ENCODE results near the gene TUBA4B. TPM values are rescaled to one million over a fixed set of nuclear protein-coding genes. Genes with fewer than 3 reads are reported as not detected.
"Not testable (repeated sequence)": the region's sequence is repeated elsewhere in the genome, so short reads cannot be mapped to it uniquely, and the experiment has no call there.

TUBA4B gene
- total and polyA plus RNA-seq, 5 donors from 2014 or later = not detected

DNA sequence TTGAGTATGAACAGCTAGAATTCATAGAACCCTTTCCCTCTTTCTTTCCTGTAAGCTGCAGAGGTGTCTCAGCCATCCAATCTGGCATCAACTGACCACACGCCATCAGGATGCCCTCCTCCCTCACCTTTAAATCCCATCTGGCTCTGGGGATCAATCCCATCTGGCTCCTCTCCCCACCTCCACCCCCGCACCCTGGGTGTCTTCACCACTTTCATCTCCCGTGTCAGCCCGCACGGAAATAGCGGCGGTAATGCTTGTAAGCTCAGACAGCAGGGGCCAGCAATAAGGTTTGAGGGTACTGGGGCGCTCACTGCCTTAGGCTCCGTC lies 508 bp upstream of the TUBA4B start:
- H3K4me1 Mint-ChIP-seq = peaks cover 17 to 65% (median 48%) of the 10 kb centered on the region in 4 donors
- H3K9me3 ChIP-seq (ENCODE audit: control insufficient read depth in 2 of 2, low read length in 2 of 2) = no peaks in the 10 kb centered on the region
- peaks cover 0 to 2% (median 0%) of the 10 kb centered on the region in 7 donors for H3K9me3 Mint-ChIP-seq
- H3K27ac ChIP-seq (ENCODE audit: insufficient read depth, low read length, poor library complexity, severe bottlenecking) = peak overlapping the region; percentile 93
- peaks cover 37% of the 10 kb centered on the region for H3K36me3 Mint-ChIP-seq
- H3K4me1 ChIP-seq (ENCODE audit: control insufficient read depth, insufficient read depth, low read length, poor library complexity, severe bottlenecking) = peaks cover 57% of the 10 kb centered on the region
- H3K4me3 ChIP-seq (ENCODE audit: low read depth, low read length) = peak overlapping the region; percentile 92
- peaks cover 10% of the 10 kb centered on the region for H3K27me3 Mint-ChIP-seq
- peak overlapping the region; percentile 96 to 100 (median 98) for H3K4me3 Mint-ChIP-seq
- H3K27ac Mint-ChIP-seq = peak overlapping the region; percentile 87 to 98 (median 97)
- H3K27me3 ChIP-seq (ENCODE audit: control insufficient read depth, insufficient read depth, low read length) = no peaks in the 10 kb centered on the region
- ATAC-seq (ENCODE audit: low read depth in 2 of 2) = no peak
- H3K36me3 ChIP-seq (ENCODE audit: control insufficient read depth, insufficient read depth, low read length) = peaks cover 32% of the 10 kb centered on the region
- no peak for DNase-seq

DNA sequence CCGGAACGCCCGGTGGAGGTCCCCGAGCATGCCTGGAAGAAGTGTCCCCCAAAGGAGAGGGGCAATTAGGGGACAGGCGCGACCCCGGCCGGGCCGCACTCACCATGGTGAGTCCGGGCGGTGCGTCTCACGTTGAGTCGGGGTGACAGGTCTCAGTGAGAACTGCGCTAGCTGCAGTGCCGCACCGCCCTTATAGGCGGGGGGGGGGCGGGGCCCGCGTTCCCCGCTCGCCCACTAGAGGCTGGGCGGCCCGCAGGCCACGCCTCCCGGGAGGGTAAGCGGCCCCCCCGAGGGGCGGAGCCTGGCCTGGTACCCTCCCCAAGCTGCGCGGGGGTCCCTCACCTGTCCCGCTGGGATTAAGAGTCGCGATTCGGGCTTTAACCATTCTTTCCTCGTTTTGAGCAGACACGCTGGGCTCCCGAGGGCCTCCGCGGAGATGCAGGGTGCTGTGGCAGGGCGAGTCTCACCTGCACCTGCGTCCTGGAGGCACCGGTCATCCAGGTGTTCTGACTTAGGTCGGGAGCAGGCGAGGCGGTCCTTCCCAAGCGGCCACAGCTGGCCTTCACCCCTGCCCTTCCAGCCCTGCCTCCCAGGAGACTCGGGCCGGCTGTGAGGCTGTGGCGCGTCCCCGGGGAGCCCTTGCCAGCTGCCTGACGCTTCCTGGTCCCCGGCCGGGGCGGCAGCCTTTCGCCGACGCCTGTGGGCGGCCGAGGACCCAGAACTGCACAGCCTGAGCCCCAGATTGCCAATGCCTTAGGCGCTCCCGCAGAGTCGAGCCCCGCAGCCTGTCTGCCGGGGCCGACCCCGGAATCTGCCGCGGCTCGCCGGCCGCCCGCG lies 928 bp downstream of the TUBA4B start, which contains the start of gene TUBA4A:
TSS of gene TUBA4A (minus strand) at position 166 of the 837 bp plus-strand sequence. CDS start at position 106, 60 bp downstream.
- Histone ChIP-seq H3K4me1 (ENCODE audit: control insufficient read depth, insufficient read depth, low read length, poor library complexity, severe bottlenecking) (peaks cover 42% of the 10 kb centered on the region), H3K36me3 (ENCODE audit: control insufficient read depth, insufficient read depth, low read length) (peaks cover 30% of the 10 kb centered on the region), H3K27ac (ENCODE audit: insufficient read depth, low read length, poor library complexity, severe bottlenecking) (peak within 1 kb of the TSS; percentile 93), H3K4me3 (ENCODE audit: low read depth, low read length) (peak within 1 kb of the TSS; percentile 94), H3K27me3 (ENCODE audit: control insufficient read depth, insufficient read depth, low read length) (no peaks in the 10 kb centered on the region), H3K9me3 (ENCODE audit: control insufficient read depth in 2 of 2, low read length in 2 of 2) (no peaks in the 10 kb centered on the region)
- H3K27ac Mint-ChIP-seq = peak within 1 kb of the TSS; percentile 87 to 98 (median 97)
- H3K4me3 Mint-ChIP-seq = peak within 1 kb of the TSS; percentile 96 to 100 (median 98)
- DNase-seq (peak; percentile 91 to 92 (median 91)), ATAC-seq (ENCODE audit: low read depth in 2 of 2) (peak; percentile 82 to 85)
- H3K4me1 Mint-ChIP-seq = peaks cover 11 to 51% (median 38%) of the 10 kb centered on the region in 4 donors
- H3K9me3 Mint-ChIP-seq = peaks cover 0 to 2% (median 0%) of the 10 kb centered on the region in 7 donors
- H3K36me3 Mint-ChIP-seq = peaks cover 27% of the 10 kb centered on the region
- H3K27me3 Mint-ChIP-seq = peaks cover 10% of the 10 kb centered on the region

DNA sequence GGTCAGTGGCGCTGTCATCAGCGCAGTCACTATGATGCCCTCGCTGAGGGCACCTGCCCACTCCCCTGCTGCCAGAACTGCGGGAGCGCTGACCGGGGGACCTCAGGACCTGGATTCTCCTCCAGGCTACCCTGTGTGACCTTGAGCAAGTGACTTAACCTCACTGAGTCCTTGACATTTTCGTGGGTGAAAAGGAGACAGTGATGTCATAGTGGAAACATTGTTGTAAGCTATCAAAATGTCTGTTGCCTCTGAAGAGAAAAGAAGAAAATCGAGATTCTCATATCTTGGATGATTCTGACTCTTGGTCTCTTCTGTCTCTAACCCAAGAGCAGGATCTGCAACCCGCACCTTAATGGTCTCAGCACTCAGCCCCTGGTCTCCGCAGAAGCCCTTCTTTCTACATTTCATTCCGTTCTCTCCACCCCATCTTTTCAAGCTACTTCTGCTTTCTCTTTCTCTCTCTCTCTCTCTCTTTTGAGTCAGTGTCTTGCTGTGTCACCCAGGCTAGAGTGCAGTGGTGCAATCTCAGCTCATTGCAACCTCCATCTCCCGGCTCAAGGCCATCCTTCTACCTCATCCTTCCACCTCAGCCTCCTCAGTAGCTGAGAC lies 1.7 kb downstream of the TUBA4B start:
- Histone ChIP-seq H3K4me3 (ENCODE audit: low read depth, low read length) (peak overlapping the region; percentile 94), H3K27ac (ENCODE audit: insufficient read depth, low read length, poor library complexity, severe bottlenecking) (peak overlapping the region; percentile 93), H3K36me3 (ENCODE audit: control insufficient read depth, insufficient read depth, low read length) (peaks cover 23% of the 10 kb centered on the region), H3K27me3 (ENCODE audit: control insufficient read depth, insufficient read depth, low read length) (no peaks in the 10 kb centered on the region), H3K9me3 (ENCODE audit: control insufficient read depth in 2 of 2, low read length in 2 of 2) (no peaks in the 10 kb centered on the region), H3K4me1 (ENCODE audit: control insufficient read depth, insufficient read depth, low read length, poor library complexity, severe bottlenecking) (peaks cover 35% of the 10 kb centered on the region)
- DNase-seq (peak in 2 of 3 donors; percentile 69 to 74), ATAC-seq (ENCODE audit: low read depth in 2 of 2) (peak; percentile 23 to 25)
- peak overlapping the region; percentile 96 to 100 (median 98) for H3K4me3 Mint-ChIP-seq
- peaks cover 10% of the 10 kb centered on the region for H3K27me3 Mint-ChIP-seq
- H3K4me1 Mint-ChIP-seq = peaks cover 4 to 44% (median 33%) of the 10 kb centered on the region in 4 donors
- peaks cover 0 to 2% (median 0%) of the 10 kb centered on the region in 7 donors for H3K9me3 Mint-ChIP-seq
- H3K36me3 Mint-ChIP-seq = peaks cover 20% of the 10 kb centered on the region
- H3K27ac Mint-ChIP-seq = peak overlapping the region; percentile 58 to 98 (median 97)

DNA sequence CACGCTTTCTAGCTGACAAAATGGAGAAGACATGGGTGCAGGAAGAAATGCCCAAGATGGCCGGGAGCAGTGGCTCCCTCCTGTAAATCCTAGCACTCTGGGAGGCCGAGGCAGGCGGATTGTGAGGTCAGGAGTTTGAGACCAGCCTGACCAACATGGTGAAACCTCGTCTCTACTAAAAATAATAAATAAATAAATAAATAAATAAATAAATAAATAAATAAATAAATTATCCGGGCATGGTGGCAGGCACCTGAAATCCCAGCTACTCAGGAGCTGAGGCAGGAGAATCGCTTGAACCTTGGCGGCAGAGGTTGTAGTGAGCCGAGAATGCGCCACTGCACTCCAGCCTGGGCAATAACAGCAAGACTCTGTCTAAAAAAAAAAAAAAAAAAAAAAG lies 5.9 kb downstream of the TUBA4B start:
- H3K36me3 Mint-ChIP-seq; H3K27ac ChIP-seq (ENCODE audit: insufficient read depth, low read length, poor library complexity, severe bottlenecking); H3K36me3 ChIP-seq (ENCODE audit: control insufficient read depth, insufficient read depth, low read length); DNase-seq; H3K9me3 ChIP-seq (ENCODE audit: control insufficient read depth in 2 of 2, low read length in 2 of 2); H3K9me3 Mint-ChIP-seq; H3K4me1 ChIP-seq (ENCODE audit: control insufficient read depth, insufficient read depth, low read length, poor library complexity, severe bottlenecking); H3K27me3 ChIP-seq (ENCODE audit: control insufficient read depth, insufficient read depth, low read length); ATAC-seq (ENCODE audit: low read depth in 2 of 2); H3K4me3 ChIP-seq (ENCODE audit: low read depth, low read length); H3K27ac Mint-ChIP-seq: not testable (repeated sequence)
- Mint-ChIP-seq H3K27me3 (peaks cover 11% of the 10 kb centered on the region), H3K4me3 (peak overlapping the region in 1 of 4 donors; percentile 56), H3K4me1 (peaks cover 0 to 14% (median 7%) of the 10 kb centered on the region in 4 donors)

DNA sequence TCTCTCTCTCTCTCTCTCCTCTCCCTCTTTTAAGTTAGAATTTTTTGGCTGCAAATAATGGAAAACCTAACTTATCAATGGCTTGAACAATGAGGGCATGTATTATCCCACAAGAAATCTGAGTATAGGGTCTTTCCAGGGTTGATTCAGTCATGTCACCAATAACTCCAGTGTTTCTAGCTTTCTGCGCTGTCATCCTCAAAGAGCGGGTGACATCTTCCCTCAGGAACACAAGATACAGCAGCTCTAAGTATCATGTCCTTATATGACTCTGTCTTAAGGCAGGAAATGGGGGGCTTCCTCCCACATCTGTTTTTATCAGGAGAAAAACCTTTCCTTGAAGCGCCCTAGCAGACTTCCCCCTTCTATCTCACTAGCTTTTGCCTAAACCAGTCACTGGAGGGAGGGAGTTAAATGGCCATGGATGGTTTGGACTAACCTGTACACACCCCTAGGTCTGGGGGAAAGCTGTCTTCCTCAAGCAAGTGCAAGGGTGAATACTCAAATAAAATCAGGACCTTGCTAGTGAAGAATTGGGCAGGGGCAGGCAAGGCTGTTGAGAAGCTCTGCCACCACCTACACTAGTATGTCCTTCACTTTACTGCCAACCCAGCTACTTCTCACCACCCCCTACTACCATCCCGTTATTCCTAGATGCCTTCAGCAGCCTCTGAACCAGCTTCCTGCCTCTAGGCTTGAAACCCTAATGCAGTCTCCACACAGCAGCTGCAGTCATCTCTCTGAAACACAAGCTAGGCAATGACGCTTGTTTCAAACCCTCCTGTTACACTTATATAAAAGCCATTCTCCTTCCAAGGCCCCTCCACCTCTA lies 8.2 kb downstream of the TUBA4B start:
- no peaks in the 10 kb centered on the region for H3K4me1 ChIP-seq (ENCODE audit: control insufficient read depth, insufficient read depth, low read length, poor library complexity, severe bottlenecking)
- Mint-ChIP-seq H3K27me3 (peaks cover 8% of the 10 kb centered on the region), H3K27ac (peak overlapping the region in 1 of 3 donors; percentile 44), H3K36me3 (no peaks in the 10 kb centered on the region), H3K4me3 (no peak overlapping the region), H3K9me3 (peaks cover 0 to 1% (median 0%) of the 10 kb centered on the region in 7 donors), H3K4me1 (peaks cover 0 to 3% (median 1%) of the 10 kb centered on the region in 4 donors)
- H3K4me3 ChIP-seq (ENCODE audit: low read depth, low read length) = no peak overlapping the region
- H3K9me3 ChIP-seq (ENCODE audit: control insufficient read depth in 2 of 2, low read length in 2 of 2) = no peaks in the 10 kb centered on the region
- peaks cover 9% of the 10 kb centered on the region for H3K27me3 ChIP-seq (ENCODE audit: control insufficient read depth, insufficient read depth, low read length)
- ATAC-seq (ENCODE audit: low read depth in 2 of 2) (no peak), DNase-seq (no peak)
- no peaks in the 10 kb centered on the region for H3K36me3 ChIP-seq (ENCODE audit: control insufficient read depth, insufficient read depth, low read length)
- H3K27ac ChIP-seq (ENCODE audit: insufficient read depth, low read length, poor library complexity, severe bottlenecking) = no peak overlapping the region

DNA sequence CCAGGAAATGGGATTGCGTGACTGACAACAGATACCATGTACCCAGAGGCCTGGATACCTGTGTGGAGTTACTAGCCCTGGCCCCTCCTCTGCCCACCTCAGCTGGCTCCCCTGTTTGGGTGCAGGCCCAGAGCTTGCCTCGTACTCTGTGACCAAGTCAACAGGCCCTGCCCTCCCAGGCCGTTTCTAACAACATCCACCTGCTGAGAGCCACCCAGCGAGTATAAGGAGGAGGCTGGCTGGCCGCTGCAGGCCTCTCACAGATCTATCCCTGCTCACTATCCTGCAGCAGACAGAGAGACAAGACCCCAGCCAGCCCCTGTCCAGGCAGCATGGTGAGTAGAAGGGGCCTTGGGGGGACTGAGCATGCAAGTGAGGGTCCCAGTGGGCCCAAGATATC lies 13.2 kb downstream of the TUBA4B start:
- no peaks in the 10 kb centered on the region for H3K36me3 ChIP-seq (ENCODE audit: control insufficient read depth, insufficient read depth, low read length)
- H3K27ac ChIP-seq (ENCODE audit: insufficient read depth, low read length, poor library complexity, severe bottlenecking) = no peak overlapping the region
- Mint-ChIP-seq H3K9me3 (no peaks in the 10 kb centered on the region), H3K36me3 (no peaks in the 10 kb centered on the region), H3K27me3 (peaks cover 11% of the 10 kb centered on the region), H3K4me3 (no peak overlapping the region), H3K4me1 (peaks cover 0 to 3% (median 0%) of the 10 kb centered on the region in 4 donors), H3K27ac (no peak overlapping the region)
- H3K9me3 ChIP-seq (ENCODE audit: control insufficient read depth in 2 of 2, low read length in 2 of 2) = no peaks in the 10 kb centered on the region
- no peaks in the 10 kb centered on the region for H3K4me1 ChIP-seq (ENCODE audit: control insufficient read depth, insufficient read depth, low read length, poor library complexity, severe bottlenecking)
- DNase-seq = no peak
- peaks cover 2% of the 10 kb centered on the region for H3K27me3 ChIP-seq (ENCODE audit: control insufficient read depth, insufficient read depth, low read length)
- H3K4me3 ChIP-seq (ENCODE audit: low read depth, low read length) = no peak overlapping the region
- ATAC-seq (ENCODE audit: low read depth in 2 of 2) = no peak

DNA sequence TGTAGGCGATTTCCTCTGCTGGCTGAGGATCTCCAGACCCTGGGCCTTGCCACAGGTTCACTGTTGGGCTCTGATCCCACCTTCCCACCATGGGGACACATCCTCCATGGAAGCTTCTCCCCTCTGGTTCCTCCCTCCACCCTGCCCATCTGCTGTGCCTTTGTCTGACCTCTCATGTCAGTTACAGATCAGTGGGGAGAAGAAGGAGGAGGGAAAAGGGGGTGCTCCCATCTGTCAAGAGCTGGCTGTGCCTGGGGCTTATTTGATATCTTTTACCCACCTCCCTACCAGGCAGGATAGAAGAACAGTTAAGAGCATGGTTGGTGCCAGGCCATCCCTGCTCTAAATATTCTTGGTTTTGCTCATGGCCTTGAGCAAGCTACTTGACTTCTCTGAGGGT lies 13.8 kb downstream of the TUBA4B start:
- ATAC-seq (ENCODE audit: low read depth in 2 of 2) = no peak
- no peaks in the 10 kb centered on the region for H3K36me3 ChIP-seq (ENCODE audit: control insufficient read depth, insufficient read depth, low read length)
- Mint-ChIP-seq H3K36me3 (no peaks in the 10 kb centered on the region), H3K9me3 (no peaks in the 10 kb centered on the region), H3K27me3 (peaks cover 12% of the 10 kb centered on the region), H3K4me3 (no peak overlapping the region), H3K27ac (peak overlapping the region in 1 of 3 donors; percentile 43), H3K4me1 (peaks cover 0 to 3% (median 0%) of the 10 kb centered on the region in 4 donors)
- no peak overlapping the region for H3K4me3 ChIP-seq (ENCODE audit: low read depth, low read length)
- H3K27me3 ChIP-seq (ENCODE audit: control insufficient read depth, insufficient read depth, low read length) = no peaks in the 10 kb centered on the region
- H3K27ac ChIP-seq (ENCODE audit: insufficient read depth, low read length, poor library complexity, severe bottlenecking) = no peak overlapping the region
- H3K9me3 ChIP-seq (ENCODE audit: control insufficient read depth in 2 of 2, low read length in 2 of 2) = no peaks in the 10 kb centered on the region
- no peak for DNase-seq
- no peaks in the 10 kb centered on the region for H3K4me1 ChIP-seq (ENCODE audit: control insufficient read depth, insufficient read depth, low read length, poor library complexity, severe bottlenecking)

Data from CD4-positive, CD25-positive, alpha-beta regulatory T cell (primary cell).